ENCODE results near the gene SNTG2.
A peak's percentile ranks its signal among the peaks of the same experiment; 100 is the strongest.

Gene SNTG2

DNA sequence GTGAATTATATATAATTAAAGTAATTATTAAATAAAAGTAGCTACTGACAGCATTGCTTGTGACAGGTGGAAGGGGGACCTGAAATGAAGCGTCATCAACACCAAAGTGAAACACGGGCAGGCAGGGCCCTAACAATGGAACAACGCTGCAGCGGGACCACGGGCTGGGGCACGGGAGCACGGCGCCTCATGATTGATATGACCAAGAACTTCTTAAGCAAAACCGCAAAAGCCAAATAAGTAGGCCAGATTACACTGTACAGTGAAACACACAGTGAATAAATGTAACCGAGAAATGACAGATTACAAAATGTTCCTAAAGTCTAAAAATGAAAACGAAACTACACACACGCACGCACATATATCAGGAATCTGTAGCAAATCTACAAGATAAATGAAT lies 81.4 kb downstream of the SNTG2 start:
- in situ Hi-C loops (cut with HindIII; ENCODE audit: low pct_unique_long_range_greater_than_20kb, low sequenced_read_pairs) = no loop called here
- TF ChIP-seq JUND (IDR thresholded peaks at IDR 0.05; ENCODE audit: low read depth) = no peak
- DNase-seq (ENCODE audit: low read depth in 1 of 2, low spot score in 1 of 2) = no peak

DNA sequence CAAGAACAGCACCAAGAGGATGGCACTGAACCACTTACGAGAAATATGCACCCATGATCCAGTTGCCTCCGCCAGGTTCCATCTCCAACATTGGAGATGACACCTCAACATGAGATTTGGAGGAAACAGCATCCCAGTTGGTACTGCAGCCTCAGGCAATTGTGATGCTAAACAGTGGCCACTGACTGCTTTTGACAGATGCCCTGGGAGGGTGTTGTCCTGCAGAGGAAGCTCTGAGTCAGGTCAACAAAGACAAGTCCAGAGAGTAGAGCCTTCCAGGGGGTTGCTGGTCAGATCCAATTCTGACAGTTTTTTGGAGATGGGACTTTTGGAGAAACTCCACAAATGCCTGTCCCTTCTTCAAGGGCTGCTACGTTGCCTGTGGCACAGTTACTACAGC lies 82.4 kb downstream of the SNTG2 start:
- in situ Hi-C loops (cut with HindIII; ENCODE audit: low pct_unique_long_range_greater_than_20kb, low sequenced_read_pairs) = no loop called here
- no peak for DNase-seq (ENCODE audit: low read depth in 1 of 2, low spot score in 1 of 2)
- no peak for TF ChIP-seq JUND (IDR thresholded peaks at IDR 0.05; ENCODE audit: low read depth)

DNA sequence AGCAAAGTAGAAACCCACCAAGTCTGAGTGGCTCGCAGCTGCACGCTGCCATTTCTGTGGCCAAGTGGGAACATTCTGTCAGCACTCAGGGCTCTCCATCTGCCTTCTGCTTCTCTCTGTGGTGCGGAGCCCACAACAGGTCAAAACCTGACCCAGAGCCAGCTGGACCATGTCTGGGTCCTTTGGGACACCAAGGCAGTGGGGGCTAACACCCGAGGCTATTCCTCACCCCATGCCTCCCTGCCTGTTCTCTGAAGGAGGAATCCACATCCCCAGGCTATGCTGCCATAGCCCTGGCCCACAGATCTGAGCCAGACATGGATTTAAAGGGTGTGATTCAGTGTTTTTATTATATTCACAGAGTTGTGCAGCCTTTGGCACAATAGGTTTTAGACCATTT lies 86.4 kb downstream of the SNTG2 start:
- in situ Hi-C loops (cut with HindIII; ENCODE audit: low pct_unique_long_range_greater_than_20kb, low sequenced_read_pairs) = no loop called here
- DNase-seq (ENCODE audit: low read depth in 1 of 2, low spot score in 1 of 2) = no peak
- no peak for TF ChIP-seq JUND (IDR thresholded peaks at IDR 0.05; ENCODE audit: low read depth)

DNA sequence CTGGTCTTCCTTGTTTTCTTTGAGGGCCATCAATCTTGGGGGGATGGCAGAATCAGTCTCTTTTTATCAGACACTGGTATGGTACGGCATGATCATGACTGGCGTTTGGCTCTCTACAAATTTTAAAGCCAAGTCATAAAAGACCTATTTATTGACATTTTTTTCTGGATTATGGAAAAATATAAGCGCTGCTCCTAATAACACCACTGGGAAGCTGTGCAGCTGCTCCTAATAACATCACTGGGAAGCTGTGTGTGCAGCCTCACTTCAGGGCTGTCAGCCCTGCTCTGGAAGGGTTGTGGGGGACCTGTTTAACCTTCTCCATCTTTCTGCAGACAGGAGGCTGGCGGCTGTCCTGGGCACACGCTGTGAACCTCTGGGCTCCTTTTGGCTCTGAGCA lies 88.9 kb downstream of the SNTG2 start:
- no peak for DNase-seq (ENCODE audit: low read depth in 1 of 2, low spot score in 1 of 2)
- in situ Hi-C loops (cut with HindIII; ENCODE audit: low pct_unique_long_range_greater_than_20kb, low sequenced_read_pairs) = no loop called here
- no peak for TF ChIP-seq JUND (IDR thresholded peaks at IDR 0.05; ENCODE audit: low read depth)

DNA sequence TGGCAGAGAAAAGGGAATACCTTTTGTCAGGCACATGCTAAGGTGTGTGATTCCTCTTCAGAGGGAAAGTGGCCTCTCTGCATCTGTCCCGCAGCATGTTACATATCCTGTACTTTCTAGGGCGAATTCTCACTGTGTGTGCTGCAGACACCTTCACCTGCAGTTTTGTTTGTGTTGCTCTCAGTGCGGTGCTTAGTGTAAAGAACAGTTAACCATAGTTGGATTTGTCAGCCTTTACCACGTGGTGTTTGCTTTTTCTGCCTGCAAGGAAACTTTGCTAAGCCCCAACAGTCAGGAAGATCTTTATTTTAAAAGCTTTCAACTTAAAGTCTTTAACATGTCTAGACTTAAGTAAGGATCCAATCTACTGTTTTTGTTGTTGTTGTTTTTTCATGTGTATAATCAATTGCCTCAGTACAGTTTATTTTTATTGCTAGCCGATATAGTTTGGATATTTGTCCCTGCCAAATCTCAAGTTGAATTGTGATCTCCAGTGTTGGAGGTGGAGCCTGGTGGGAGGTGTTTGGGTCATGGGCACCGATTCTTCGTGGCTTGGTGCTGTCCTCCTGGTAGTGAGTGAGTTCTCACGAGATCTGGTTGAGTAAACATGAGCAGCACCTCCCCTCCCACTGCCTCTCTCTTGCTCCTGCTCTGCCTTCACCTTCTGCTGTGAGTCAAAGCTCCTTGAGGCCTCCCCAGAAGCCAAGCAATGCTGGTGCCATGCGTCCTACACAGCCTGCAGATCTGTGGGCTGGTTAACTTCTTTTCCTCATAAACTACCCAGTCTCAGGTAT lies 90.6 kb downstream of the SNTG2 start:
- DNase-seq (ENCODE audit: low read depth in 1 of 2, low spot score in 1 of 2) = peak in 1 of 2 experiments; percentile 38
- no peak for TF ChIP-seq JUND (IDR thresholded peaks at IDR 0.05; ENCODE audit: low read depth)
- in situ Hi-C loops (cut with HindIII; ENCODE audit: low pct_unique_long_range_greater_than_20kb, low sequenced_read_pairs) = no loop called here

DNA sequence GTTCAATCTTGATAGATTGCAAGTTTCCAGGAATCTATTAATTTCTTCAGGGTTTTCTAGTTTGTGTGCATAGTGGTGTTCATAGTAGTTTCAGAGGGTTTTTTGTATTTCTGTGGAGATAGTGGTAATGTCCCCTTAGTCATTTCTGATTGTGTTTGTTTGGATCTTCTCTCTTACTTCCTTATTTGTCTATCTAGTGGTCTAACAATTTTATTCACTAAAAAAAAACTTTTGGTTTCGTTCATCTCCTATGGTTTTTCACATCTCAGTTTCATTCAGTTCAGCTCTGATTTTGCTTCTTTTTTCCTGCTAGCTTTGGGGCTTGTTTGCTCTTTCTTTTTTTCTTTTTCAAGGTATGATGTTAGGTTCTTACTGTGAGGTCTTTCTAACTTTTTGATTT lies 94.5 kb downstream of the SNTG2 start:
- in situ Hi-C loops (cut with HindIII; ENCODE audit: low pct_unique_long_range_greater_than_20kb, low sequenced_read_pairs) = no loop called here

DNA sequence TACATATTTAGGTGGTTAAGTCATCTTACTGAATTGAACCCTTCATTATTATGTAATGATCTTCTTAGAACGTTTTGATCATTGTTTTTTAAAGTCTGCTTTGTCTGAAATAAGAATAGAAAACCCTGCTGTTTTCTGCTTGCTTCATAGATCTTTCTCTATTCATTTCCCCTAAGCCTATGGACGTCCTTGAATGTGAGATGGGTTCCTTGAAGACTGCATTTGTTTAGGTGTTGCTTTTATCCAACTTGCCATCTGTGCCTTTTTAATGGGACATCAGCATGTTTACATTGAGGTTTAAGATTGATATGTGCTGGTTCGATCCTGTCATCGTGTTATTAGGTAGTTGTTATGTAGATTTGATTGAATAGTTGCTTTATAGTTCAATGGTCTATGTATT lies 95.4 kb downstream of the SNTG2 start:
- DNase-seq (ENCODE audit: low read depth in 1 of 2, low spot score in 1 of 2) = no peak
- TF ChIP-seq JUND (IDR thresholded peaks at IDR 0.05; ENCODE audit: low read depth) = no peak
- in situ Hi-C loops (cut with HindIII; ENCODE audit: low pct_unique_long_range_greater_than_20kb, low sequenced_read_pairs) = no loop called here

More for the DNA sequence above, 94.5 kb downstream of the SNTG2 start:
- no peak for TF ChIP-seq JUND (IDR thresholded peaks at IDR 0.05; ENCODE audit: low read depth)
- no peak for DNase-seq (ENCODE audit: low read depth in 1 of 2, low spot score in 1 of 2)

DNA sequence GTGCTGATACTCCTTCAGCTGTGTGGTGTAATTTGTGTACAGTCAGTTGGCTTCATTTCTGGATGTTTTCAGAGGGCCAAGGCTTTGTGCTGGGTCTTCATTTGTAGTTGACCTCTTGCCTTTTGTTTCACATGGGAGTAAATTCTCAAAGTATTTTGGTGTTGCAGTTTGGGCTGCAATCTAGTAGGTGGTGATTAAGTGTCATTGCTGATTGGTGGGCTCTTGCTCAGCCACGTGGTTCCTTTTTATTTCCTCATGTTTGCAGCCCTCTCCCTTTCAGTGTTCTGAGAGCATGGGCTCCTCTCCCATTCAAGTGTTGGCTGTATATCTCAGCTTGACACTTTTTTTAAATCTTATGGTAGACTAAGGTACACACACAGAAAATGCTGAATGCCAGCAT lies 96.8 kb downstream of the SNTG2 start:
- no peak for DNase-seq (ENCODE audit: low read depth in 1 of 2, low spot score in 1 of 2)
- TF ChIP-seq JUND (IDR thresholded peaks at IDR 0.05; ENCODE audit: low read depth) = no peak
- in situ Hi-C loops (cut with HindIII; ENCODE audit: low pct_unique_long_range_greater_than_20kb, low sequenced_read_pairs) = no loop called here

DNA sequence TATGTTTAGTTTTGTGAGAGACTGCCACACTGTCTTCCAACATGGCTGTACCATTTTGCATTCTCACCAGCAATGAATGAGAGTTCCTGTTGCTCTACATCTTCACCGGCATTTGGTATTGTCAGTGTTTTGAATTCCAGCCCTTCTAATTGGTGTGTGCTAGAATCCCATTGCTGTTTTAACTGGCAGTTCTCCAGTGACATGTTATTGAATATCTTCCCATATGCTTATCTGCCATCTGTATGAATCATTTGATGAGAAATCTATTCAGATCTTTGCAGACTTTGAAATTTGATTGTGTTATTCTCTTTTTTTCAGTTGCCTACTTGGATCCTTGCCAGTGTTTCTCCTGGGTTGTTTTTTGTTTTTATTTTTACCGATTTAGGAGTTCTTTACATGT lies 99.0 kb downstream of the SNTG2 start:
- no peak for DNase-seq (ENCODE audit: low read depth in 1 of 2, low spot score in 1 of 2)
- TF ChIP-seq JUND (IDR thresholded peaks at IDR 0.05; ENCODE audit: low read depth) = no peak
- in situ Hi-C loops (cut with HindIII; ENCODE audit: low pct_unique_long_range_greater_than_20kb, low sequenced_read_pairs) = no loop called here

DNA sequence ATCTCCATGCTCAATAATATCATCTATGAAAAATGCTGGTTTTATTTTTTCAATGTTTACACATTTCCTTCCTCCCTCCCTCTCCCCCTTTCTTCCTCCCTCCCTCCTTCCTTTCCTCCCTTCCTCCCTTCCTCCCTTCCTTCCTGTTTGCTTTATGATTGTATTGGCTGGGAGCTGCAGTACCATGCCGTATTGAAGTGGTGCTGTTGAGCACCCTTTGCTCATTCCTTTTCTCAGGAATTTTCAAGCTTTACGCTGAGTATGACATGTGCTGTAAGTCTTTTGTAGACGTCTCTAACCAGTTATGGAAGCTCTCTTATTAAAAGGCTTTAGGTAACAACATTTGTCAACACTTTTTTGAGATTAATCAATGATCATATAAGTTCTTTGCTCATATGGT lies 100.4 kb downstream of the SNTG2 start:
- no peak for TF ChIP-seq JUND (IDR thresholded peaks at IDR 0.05; ENCODE audit: low read depth)
- DNase-seq (ENCODE audit: low read depth in 1 of 2, low spot score in 1 of 2) = peak in 1 of 2 experiments; percentile 38
- in situ Hi-C loops (cut with HindIII; ENCODE audit: low pct_unique_long_range_greater_than_20kb, low sequenced_read_pairs) = no loop called here

DNA sequence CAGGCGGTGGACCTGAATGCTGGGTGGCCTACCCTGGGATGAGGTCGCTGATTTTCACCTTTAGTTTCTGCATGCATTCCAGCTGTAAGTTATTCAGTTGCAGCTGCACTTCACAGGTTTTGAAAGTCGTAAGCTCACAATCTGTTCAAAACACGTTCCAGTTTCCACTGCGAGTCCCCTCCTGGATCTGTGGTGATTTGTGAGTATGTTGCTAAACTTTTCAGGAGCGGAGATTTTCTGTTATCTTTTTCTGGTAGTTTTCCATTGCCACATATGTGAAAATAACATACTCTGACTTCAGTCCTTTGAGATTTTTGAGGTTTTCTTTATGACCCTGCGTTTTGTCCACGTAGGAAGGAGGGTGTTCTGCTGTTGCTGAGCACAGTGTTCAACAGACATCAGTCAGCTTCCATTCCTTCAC lies 102.1 kb downstream of the SNTG2 start:
- in situ Hi-C loops (cut with HindIII; ENCODE audit: low pct_unique_long_range_greater_than_20kb, low sequenced_read_pairs) = no loop called here

DNA sequence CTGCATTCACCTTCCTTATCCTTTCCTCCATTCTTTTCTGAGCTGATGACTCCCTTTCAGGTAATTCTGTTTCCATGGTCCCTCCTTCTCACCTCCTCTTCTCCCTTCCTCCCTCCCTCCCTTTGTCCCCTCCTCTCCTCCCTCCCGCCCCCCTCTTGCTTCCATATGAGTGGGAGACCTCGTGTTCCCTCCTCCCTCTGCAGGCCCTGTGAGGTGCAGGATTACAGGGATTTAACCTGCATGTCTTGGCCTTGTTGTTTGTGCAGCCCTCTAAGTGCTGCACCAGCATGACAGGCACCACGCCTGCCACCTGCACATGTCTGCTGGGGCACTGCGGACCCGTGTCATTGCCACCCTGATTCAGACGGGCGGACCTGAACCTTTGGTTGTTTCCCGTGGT lies 103.1 kb downstream of the SNTG2 start:
- in situ Hi-C loops (cut with HindIII; ENCODE audit: low pct_unique_long_range_greater_than_20kb, low sequenced_read_pairs) = no loop called here
- no peak for DNase-seq (ENCODE audit: low read depth in 1 of 2, low spot score in 1 of 2)
- no peak for TF ChIP-seq JUND (IDR thresholded peaks at IDR 0.05; ENCODE audit: low read depth)

More for the DNA sequence above, 102.1 kb downstream of the SNTG2 start:
- no peak for DNase-seq (ENCODE audit: low read depth in 1 of 2, low spot score in 1 of 2)
- no peak for TF ChIP-seq JUND (IDR thresholded peaks at IDR 0.05; ENCODE audit: low read depth)

DNA sequence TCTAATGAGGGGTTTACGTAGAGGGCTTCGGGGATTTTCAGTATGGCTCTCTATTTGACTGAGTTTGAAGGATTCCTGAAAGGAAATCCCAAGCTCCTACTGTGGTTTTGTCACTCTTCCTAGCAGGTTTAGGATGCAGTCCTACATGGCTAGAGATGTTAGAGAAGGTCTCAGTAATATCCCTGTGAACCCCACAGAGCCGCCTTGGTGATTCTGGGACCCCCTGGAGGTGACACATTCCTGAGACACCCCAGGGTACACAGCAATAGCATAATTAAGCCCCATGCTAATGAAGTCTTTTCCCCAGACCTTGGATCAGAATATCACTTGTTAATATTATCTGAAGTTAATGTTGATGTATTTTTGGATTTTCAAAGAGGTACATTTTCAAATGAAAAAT lies 103.8 kb downstream of the SNTG2 start:
- TF ChIP-seq JUND (IDR thresholded peaks at IDR 0.05; ENCODE audit: low read depth) = no peak
- DNase-seq (ENCODE audit: low read depth in 1 of 2, low spot score in 1 of 2) = no peak
- in situ Hi-C loops (cut with HindIII; ENCODE audit: low pct_unique_long_range_greater_than_20kb, low sequenced_read_pairs) = no loop called here

Measured in T47D (cell line).